ENCODE measurements around the gene TCAP. TPM values are rescaled to one million over a fixed set of nuclear protein-coding genes. Genes with fewer than 3 reads are reported as not detected.

The TCAP gene
- total and polyA plus RNA-seq, 10 of the 15 experiments (the other 5 are each of a cell fraction or from before 2014, with no cell fraction given): 0.17 to 1.0 (median 0.36) TPM; not detected in 3

- peaks cover 20% of the 10 kb centered on the region for H3K4me1 ChIP-seq (ENCODE audit: control insufficient read depth, insufficient read depth, low read length)
- H3K9ac ChIP-seq (ENCODE audit: control insufficient read depth, insufficient read depth, low read length): no peak overlapping the region
- TF ChIP-seq KLF5 (IDR thresholded peaks at IDR 0.05; ENCODE audit: partially characterized antibody) (no peak), SREBF2 (IDR thresholded peaks at IDR 0.05; ENCODE audit: low read length) (no peak), KDM1A (IDR thresholded peaks at IDR 0.05; ENCODE audit: borderline replicate concordance) (no peak), ZBTB4 (CRISPR knock-in tag; IDR thresholded peaks at IDR 0.05) (no peak), MXI1 (IDR thresholded peaks at IDR 0.05; ENCODE audit: low read depth, low read length) (no peak), TCF7 (IDR thresholded peaks at IDR 0.05; ENCODE audit: borderline replicate concordance) (no peak), ZNF207 (IDR thresholded peaks at IDR 0.05; ENCODE audit: borderline replicate concordance) (no peak), DPF2 (IDR thresholded peaks at IDR 0.05) (no peak), FOXM1 (IDR thresholded peaks at IDR 0.05; ENCODE audit: low read depth, low read length) (no peak), IRF3 (IDR thresholded peaks at IDR 0.05) (no peak), ZZZ3 (IDR thresholded peaks at IDR 0.05; ENCODE audit: control insufficient read depth, insufficient read length, low read depth) (no peak), POLR2AphosphoS2 (IDR thresholded peaks at IDR 0.05; ENCODE audit: low read depth, low read length) (no peak), HDAC2 (IDR thresholded peaks at IDR 0.05) (no peak), USF2 (IDR thresholded peaks at IDR 0.05; ENCODE audit: borderline replicate concordance, low read depth, low read length) (no peak), E2F4 (IDR thresholded peaks at IDR 0.05; ENCODE audit: low read depth, low read length) (no peak)
Measured at GRCh38 chr17:39639043-39639442, 26.1 kb upstream of the TCAP start.

More at GRCh38 chr17:39639043-39639442, 26.1 kb upstream of the TCAP start:
- FAIRE-seq (no peak), DNase-seq (ENCODE audit: low read depth, low spot score) (no peak), ATAC-seq (no peak)
- ChIA-PET SMC1A (ENCODE audit: uncharacterized antibody, unreplicated experiment) (interaction anchor here (0.5 to 0.9 kb wide), 2 partner anchors 29 to 91 kb away, joined by 3 read pairs; partner anchors contain the start of genes MIEN1 and PNMT), RAD21 (ENCODE audit: unreplicated experiment) (interaction anchor here (0.7 kb wide), 1 partner anchor 41 kb away, joined by 3 read pairs; no protein-coding TSS in a partner anchor), CTCF (interaction anchor here (0.9 to 15.5 kb wide), 3 partner anchors 13 to 32 kb away, joined by 4 to 225 read pairs (median 63); no protein-coding TSS in a partner anchor), POLR2A (no interaction called here)
- intact Hi-C loops (cut with micrococcal nuclease; ENCODE audit: unreplicated experiment): loop anchor here (5.0 kb wide), 1 partner anchor 113 kb away; no protein-coding TSS in a partner anchor
- Histone ChIP-seq H3K79me2 (ENCODE audit: control insufficient read depth, insufficient read depth, low read length) (peaks cover 39% of the 10 kb centered on the region), H3K27ac (ENCODE audit: control insufficient read depth, insufficient read depth) (no peak overlapping the region), H3K36me3 (ENCODE audit: control insufficient read depth in 2 of 2, insufficient read depth in 2 of 2, low read length in 1 of 2) (no peaks in the 10 kb centered on the region; a peak in 1 of 4 replicates), H3K27me3 (replicated peaks in 1 of 2; ENCODE audit: control insufficient read depth in 2 of 2, insufficient read depth in 2 of 2, low read length in 1 of 2) (no peaks in the 10 kb centered on the region), H2AFZ (ENCODE audit: control insufficient read depth, low read depth, low read length) (no peak overlapping the region), H3K4me3 (no peak overlapping the region), H4K20me1 (ENCODE audit: control insufficient read depth, insufficient read depth) (peaks cover 3% of the 10 kb centered on the region; the same call in 1 of the 2 replicates), H3K4me2 (ENCODE audit: control insufficient read depth, insufficient read depth) (peak overlapping the region; percentile 94), H3K9me3 (replicated peaks; ENCODE audit: control insufficient read depth, insufficient read depth, low read length) (no peaks in the 10 kb centered on the region)
- WGBS (ENCODE audit: insufficient coverage, insufficient replicate concordance, low lambda C conversion rate, missing lambda C conversion rate): 71% methylated on average over 2 of the region's 2 CpGs
- in situ Hi-C loops (cut with MboI): no loop called here
- no TSS peak for BruUV-seq (replicated peaks)
